ENCODE results near the gene ARHGAP26. TPM values are rescaled to one million over a fixed set of nuclear protein-coding genes. Genes with fewer than 3 reads are reported as not detected.
"Not testable (repeated sequence)": the region's sequence is repeated elsewhere in the genome, so short reads cannot be mapped to it uniquely, and the experiment has no call there.

The ARHGAP26 gene
- total RNA-seq, 1 experiment from 2014 or later = 54.3 TPM

- Mint-ChIP-seq H3K4me3 (ENCODE audit: unreplicated experiment) (no peak overlapping the region), H3K27ac (ENCODE audit: low read depth, unreplicated experiment) (peak overlapping the region; percentile 84)
- CTCF ChIA-PET = interaction anchor here (1.0 kb wide), 1 partner anchor 183 kb away, joined by 3 read pairs; no protein-coding TSS in a partner anchor
Measured at GRCh38 chr5:143199161-143199560, 429.0 kb downstream of the ARHGAP26 start.

GRCh38 chr5:143199843-143200242 lies 429.7 kb downstream of the ARHGAP26 start:
- no peak for TF ChIP-seq CTCF (IDR thresholded peaks at IDR 0.05; ENCODE audit: unreplicated experiment)
- no peak for DNase-seq (ENCODE audit: unreplicated experiment)
- Mint-ChIP-seq H3K27ac (ENCODE audit: low read depth, unreplicated experiment) (peak overlapping the region; percentile 84), H3K36me3 (ENCODE audit: insufficient read depth, unreplicated experiment) (no peaks in the 10 kb centered on the region), H3K4me1 (ENCODE audit: insufficient read depth, unreplicated experiment) (peaks cover 45% of the 10 kb centered on the region), H3K9me3 (ENCODE audit: unreplicated experiment) (no peaks in the 10 kb centered on the region), H3K4me3 (ENCODE audit: unreplicated experiment) (no peak overlapping the region), H3K27me3 (ENCODE audit: insufficient read depth, unreplicated experiment) (no peaks in the 10 kb centered on the region)
- CTCF ChIA-PET = interaction anchor here (0.7 to 1.2 kb wide), 4 partner anchors 144 to 241 kb away, joined by 3 to 5 read pairs (median 4); no protein-coding TSS in a partner anchor
- intact Hi-C loops (cut with micrococcal nuclease) = loop anchor here (1.0 to 10.0 kb wide), 6 partner anchors 44 to 275 kb away; no protein-coding TSS in a partner anchor
- POLR2A ChIA-PET = interaction anchor here (0.6 to 3.7 kb wide), 23 partner anchors 9 to 278 kb away, joined by 3 to 37 read pairs (median 5); partner anchors contain the start of gene NR3C1
- BruUV-seq (replicated peaks) = no TSS peak

More at GRCh38 chr5:143199161-143199560, 429.0 kb downstream of the ARHGAP26 start:
- no TSS peak for BruUV-seq (replicated peaks)
- no peak for TF ChIP-seq CTCF (IDR thresholded peaks at IDR 0.05; ENCODE audit: unreplicated experiment)
- POLR2A ChIA-PET = interaction anchor here (0.8 to 3.0 kb wide), 8 partner anchors 13 to 197 kb away, joined by 3 to 31 read pairs (median 4); no protein-coding TSS in a partner anchor
- H3K36me3 Mint-ChIP-seq (ENCODE audit: insufficient read depth, unreplicated experiment) = no peaks in the 10 kb centered on the region
- no peaks in the 10 kb centered on the region for H3K9me3 Mint-ChIP-seq (ENCODE audit: unreplicated experiment)
- peaks cover 48% of the 10 kb centered on the region for H3K4me1 Mint-ChIP-seq (ENCODE audit: insufficient read depth, unreplicated experiment)
- H3K27me3 Mint-ChIP-seq (ENCODE audit: insufficient read depth, unreplicated experiment) = no peaks in the 10 kb centered on the region
- intact Hi-C loops (cut with micrococcal nuclease) = no loop called here
- DNase-seq (ENCODE audit: unreplicated experiment) = no peak

- ChIA-PET POLR2A (interaction anchor here (0.6 to 3.7 kb wide), 26 partner anchors 10 to 279 kb away, joined by 3 to 37 read pairs (median 5); partner anchors contain the start of gene NR3C1), CTCF (interaction anchor here (0.6 to 1.2 kb wide), 7 partner anchors 26 to 200 kb away, joined by 3 to 5 read pairs (median 3); no protein-coding TSS in a partner anchor)
- no peak for TF ChIP-seq CTCF (IDR thresholded peaks at IDR 0.05; ENCODE audit: unreplicated experiment)
- peak; percentile 97 for DNase-seq (ENCODE audit: unreplicated experiment)
- no peaks in the 10 kb centered on the region for H3K27me3 Mint-ChIP-seq (ENCODE audit: insufficient read depth, unreplicated experiment)
- no peaks in the 10 kb centered on the region for H3K9me3 Mint-ChIP-seq (ENCODE audit: unreplicated experiment)
- BruUV-seq (replicated peaks) = no TSS peak
- intact Hi-C loops (cut with micrococcal nuclease) = loop anchor here (1.0 to 10.0 kb wide), 6 partner anchors 43 to 276 kb away; no protein-coding TSS in a partner anchor
- H3K27ac Mint-ChIP-seq (ENCODE audit: low read depth, unreplicated experiment) = peak overlapping the region; percentile 84
- peaks cover 45% of the 10 kb centered on the region for H3K4me1 Mint-ChIP-seq (ENCODE audit: insufficient read depth, unreplicated experiment)
- H3K4me3 Mint-ChIP-seq (ENCODE audit: unreplicated experiment) = peak overlapping the region; percentile 15
- H3K36me3 Mint-ChIP-seq (ENCODE audit: insufficient read depth, unreplicated experiment) = no peaks in the 10 kb centered on the region
Measured at GRCh38 chr5:143200781-143201398, 430.7 kb downstream of the ARHGAP26 start.

- Mint-ChIP-seq H3K36me3 (ENCODE audit: insufficient read depth, unreplicated experiment) (peaks cover 2% of the 10 kb centered on the region), H3K27ac (ENCODE audit: low read depth, unreplicated experiment) (peak overlapping the region; percentile 84), H3K9me3 (ENCODE audit: unreplicated experiment) (no peaks in the 10 kb centered on the region), H3K27me3 (ENCODE audit: insufficient read depth, unreplicated experiment) (no peaks in the 10 kb centered on the region), H3K4me3 (ENCODE audit: unreplicated experiment) (peak overlapping the region; percentile 15), H3K4me1 (ENCODE audit: insufficient read depth, unreplicated experiment) (peaks cover 47% of the 10 kb centered on the region)
- intact Hi-C loops (cut with micrococcal nuclease) = loop anchor here (2.0 to 10.0 kb wide), 5 partner anchors 59 to 277 kb away; no protein-coding TSS in a partner anchor
- peak; percentile 65 for DNase-seq (ENCODE audit: unreplicated experiment)
- TF ChIP-seq CTCF (IDR thresholded peaks at IDR 0.05; ENCODE audit: unreplicated experiment) = no peak
- ChIA-PET CTCF (interaction anchor here (0.6 to 1.0 kb wide), 4 partner anchors 56 to 1627 kb away, joined by 3 to 4 read pairs (median 4); partner anchors contain the start of gene NR3C1), POLR2A (interaction anchor here (0.7 to 3.7 kb wide), 10 partner anchors 16 to 279 kb away, joined by 3 to 37 read pairs (median 6); partner anchors contain the start of gene NR3C1)
- BruUV-seq (replicated peaks) = no TSS peak
Measured at GRCh38 chr5:143201589-143201988, 431.4 kb downstream of the ARHGAP26 start.

GRCh38 chr5:143203301-143203956 lies 433.3 kb downstream of the ARHGAP26 start:
- DNase-seq (ENCODE audit: unreplicated experiment); BruUV-seq (replicated peaks); H3K4me3 Mint-ChIP-seq (ENCODE audit: unreplicated experiment); H3K36me3 Mint-ChIP-seq (ENCODE audit: insufficient read depth, unreplicated experiment); H3K9me3 Mint-ChIP-seq (ENCODE audit: unreplicated experiment); H3K27me3 Mint-ChIP-seq (ENCODE audit: insufficient read depth, unreplicated experiment): not testable (repeated sequence)
- intact Hi-C loops (cut with micrococcal nuclease) = loop anchor here (5.0 to 10.0 kb wide), 3 partner anchors 59 to 279 kb away; no protein-coding TSS in a partner anchor
- CTCF ChIA-PET = interaction anchor here (0.6 to 1.0 kb wide), 2 partner anchors 17 to 304 kb away, joined by 3 read pairs; no protein-coding TSS in a partner anchor
- Mint-ChIP-seq H3K4me1 (ENCODE audit: insufficient read depth, unreplicated experiment) (peaks cover 56% of the 10 kb centered on the region), H3K27ac (ENCODE audit: low read depth, unreplicated experiment) (peak overlapping the region; percentile 84)
- POLR2A ChIA-PET = interaction anchor here (0.7 to 3.7 kb wide), 6 partner anchors 8 to 140 kb away, joined by 3 to 38 read pairs (median 18); no protein-coding TSS in a partner anchor

Data from MCF 10A (cell line).